Erythroblast (primary cell): Measurements from ENCODE around the gene MB21D2.

Experiments used
- GATA1 ChIP-seq: IDR thresholded peaks from 2 replicates; pipeline ENCODE4 v1.6.1; 2011; ENCODE audit warnings: low read depth, mild to moderate bottlenecking, control low read depth, low read length, moderate library complexity
- POLR2A ChIP-seq: IDR thresholded peaks from 2 replicates; pipeline ENCODE4 v1.6.1; 2011; ENCODE audit warnings: mild to moderate bottlenecking, low read length

DNA sequence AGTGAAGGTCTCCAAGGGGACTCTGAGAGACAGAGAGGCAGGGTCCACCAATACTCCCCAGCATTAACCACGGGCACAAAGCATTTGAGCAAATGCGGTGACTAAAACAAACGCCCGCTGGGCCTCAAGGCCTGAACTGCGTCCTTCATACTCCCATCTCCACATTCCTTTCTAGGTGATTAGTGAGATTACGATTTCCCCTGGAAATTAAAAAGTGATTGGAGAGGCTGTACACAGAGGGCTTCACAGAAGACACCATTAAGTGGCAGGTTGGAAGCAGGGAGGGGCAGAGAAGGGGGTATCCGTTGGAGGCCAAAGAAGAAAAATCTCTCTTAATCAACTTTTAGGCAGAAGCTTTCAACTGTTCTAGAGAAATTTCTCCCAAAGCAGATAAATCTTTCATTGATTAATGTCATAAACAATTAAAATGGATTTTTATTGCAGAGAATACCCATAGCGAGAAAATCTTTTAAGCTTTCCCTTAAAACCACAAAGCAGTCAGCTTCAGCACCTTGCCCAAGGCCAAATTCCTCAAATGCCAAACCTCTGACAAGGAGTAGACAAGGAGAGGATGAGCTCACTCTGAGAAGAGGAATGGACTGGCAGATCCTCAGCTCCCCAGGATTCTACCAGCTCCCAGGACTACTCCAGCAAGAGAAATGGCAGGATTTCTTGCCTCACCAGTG lies 38.2 kb downstream of the MB21D2 start:
- TF ChIP-seq POLR2A (no peak), GATA1 (no peak)
